Common myeloid progenitor, CD34-positive (primary cell): ENCODE measurements around the gene CACNA1D.

Source experiments
- CTCF ChIA-PET: fragments of 350-600 bp; sonication (Branson Sonifier 250); formaldehyde crosslinking; loops from one replicate; lab custom pipeline; 2021; ENCODE audit warnings: antibody characterized with exemption; lab: Charles Lee
- POLR2A ChIA-PET: fragments of 350-600 bp; sonication (Branson Sonifier 250); formaldehyde crosslinking; loops from one replicate; lab custom pipeline; 2021; ENCODE audit warnings: antibody characterized with exemption; lab: Charles Lee
- DNase-seq, 3 donors: peaks; one replicate each; pipeline versions ENCODE4 v3.0.0 to v3.0.0-alpha.2; 2013
- H3K27ac ChIP-seq, 2 experiments: 1 replicate in 1 of 2; 2 replicates in 1 of 2; pipeline ENCODE4 v1.7.0; 2013; ENCODE audit warnings: inconsistent platforms in 2 of 2, low read length in 2 of 2, mild to moderate bottlenecking in 2 of 2, low read depth in 1 of 2, moderate library complexity in 1 of 2; ENCODE audit not compliant: severe bottlenecking in 2 of 2, insufficient read depth in 1 of 2, poor library complexity in 1 of 2
- H3K27me3 ChIP-seq, 5 experiments: replicated peaks in 2 of 5; 1 replicate in 3 of 5; 2 replicates in 2 of 5; pipeline versions ENCODE4 v1.6.1 to v1.7.0; 2013; ENCODE audit warnings: low read length in 4 of 5, mild to moderate bottlenecking in 2 of 5, moderate library complexity in 2 of 5, inconsistent platforms in 1 of 5; ENCODE audit not compliant: insufficient read depth in 5 of 5, control insufficient read depth in 4 of 5
- H3K36me3 ChIP-seq, 4 experiments: 1 replicate in 2 of 4; 2 replicates in 2 of 4; pipeline versions ENCODE4 v1.6.1 to v1.7.0; 2013; ENCODE audit warnings: low read length in 3 of 4, control low read depth in 1 of 4, mild to moderate bottlenecking in 1 of 4; ENCODE audit not compliant: control insufficient read depth in 4 of 4, insufficient read depth in 4 of 4
- H3K4me1 ChIP-seq, 4 experiments: 1 replicate in 3 of 4; 2 replicates in 1 of 4; pipeline versions ENCODE4 v1.6.1 to v1.7.1; 2013; ENCODE audit warnings: low read length in 3 of 4, mild to moderate bottlenecking in 3 of 4, control low read depth in 1 of 4, inconsistent platforms in 1 of 4, moderate library complexity in 1 of 4; ENCODE audit not compliant: control insufficient read depth in 4 of 4, insufficient read depth in 4 of 4; ENCODE audit errors: control extremely low read depth in 1 of 4
- H3K4me3 ChIP-seq, 7 experiments: 1 replicate in 4 of 7; 2 replicates in 3 of 7; pipeline versions ENCODE4 v1.5.1 to v1.7.0; 2013; ENCODE audit warnings: mild to moderate bottlenecking in 7 of 7, low read length in 6 of 7, moderate library complexity in 6 of 7, inconsistent platforms in 2 of 7, low read depth in 2 of 7, control low read depth in 1 of 7; ENCODE audit not compliant: insufficient read depth in 4 of 7, control insufficient read depth in 1 of 7; ENCODE audit errors: extremely low read depth in 1 of 7
- H3K9me3 ChIP-seq, 5 experiments: 1 replicate in 4 of 5; 2 replicates in 1 of 5; pipeline versions ENCODE4 v1.6.1 to v1.7.1; 2013; ENCODE audit warnings: low read length in 4 of 5, mild to moderate bottlenecking in 2 of 5, inconsistent platforms in 1 of 5, low read depth in 1 of 5, moderate library complexity in 1 of 5; ENCODE audit not compliant: control insufficient read depth in 4 of 5, insufficient read depth in 2 of 5; ENCODE audit errors: control extremely low read depth in 1 of 5
- WGBS: methylation state at CpG from one replicate; pipeline ENCODE4 v1.1.5; 2013; ENCODE audit not compliant: insufficient coverage; 5-methylcytosine and 5-hydroxymethylcytosine counted together

Gene CACNA1D

GRCh38 chr3:53534676-53535400 is 40.4 kb downstream of the CACNA1D start:
- H3K9me3 ChIP-seq: no peaks in the 10 kb centered on the region
- DNase-seq: no peak
- no peaks in the 10 kb centered on the region for H3K36me3 ChIP-seq
- no peak overlapping the region for H3K4me3 ChIP-seq
- POLR2A ChIA-PET: no interaction called here
- CTCF ChIA-PET: no interaction called here
- peaks cover 0 to 4% (median 0%) of the 10 kb centered on the region in 5 experiments for H3K27me3 ChIP-seq
- H3K4me1 ChIP-seq: no peaks in the 10 kb centered on the region
- WGBS: 89% methylated on average over 11 of the region's 13 CpGs
- H3K27ac ChIP-seq: no peak overlapping the region

DNA sequence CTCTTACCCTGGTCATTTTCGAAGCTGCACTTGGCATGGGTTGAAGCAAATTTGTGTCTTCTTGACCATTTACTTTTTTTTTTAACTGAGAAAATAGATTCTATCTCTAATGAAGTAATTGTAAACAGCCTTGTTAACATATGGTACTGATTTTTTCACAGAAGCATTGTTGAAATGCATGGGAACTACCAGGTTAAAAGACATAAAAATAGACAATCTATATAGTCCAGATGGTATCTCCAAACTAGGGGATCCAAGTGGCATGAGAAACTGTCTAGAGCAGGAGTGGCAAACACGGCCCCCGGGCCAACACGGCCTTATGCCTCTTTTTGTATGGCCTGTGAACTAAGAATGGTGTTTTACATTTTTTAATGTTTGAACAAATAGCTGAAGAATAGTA is 41.9 kb downstream of the CACNA1D start:
- Histone ChIP-seq H3K9me3 (no peaks in the 10 kb centered on the region), H3K27me3 (peaks cover 0 to 4% (median 0%) of the 10 kb centered on the region in 5 experiments), H3K4me3 (no peak overlapping the region), H3K36me3 (no peaks in the 10 kb centered on the region), H3K4me1 (no peaks in the 10 kb centered on the region), H3K27ac (no peak overlapping the region)
- WGBS: no CpG with 5 or more reads among the region's 4 CpGs
- CTCF ChIA-PET: interaction anchor here (0.6 kb wide), 1 partner anchor 16 kb away, joined by 3 read pairs; no protein-coding TSS in a partner anchor
- POLR2A ChIA-PET: interaction anchor here (0.7 kb wide), 2 partner anchors 247 to 502 kb away, joined by 8 to 9 read pairs; no protein-coding TSS in a partner anchor
- DNase-seq: no peak

- Histone ChIP-seq H3K36me3 (no peaks in the 10 kb centered on the region), H3K9me3 (no peaks in the 10 kb centered on the region), H3K4me1 (no peaks in the 10 kb centered on the region), H3K27me3 (peaks cover 0 to 2% (median 0%) of the 10 kb centered on the region in 5 experiments), H3K4me3 (no peak overlapping the region), H3K27ac (no peak overlapping the region)
- ChIA-PET POLR2A (no interaction called here), CTCF (no interaction called here)
- no peak for DNase-seq
- 100% methylated on average over 3 of the region's 3 CpGs for WGBS
Observed at GRCh38 chr3:53544357-53544756, 49.9 kb downstream of the CACNA1D start.

- 93% methylated on average over 7 of the region's 10 CpGs for WGBS
- CTCF ChIA-PET: no interaction called here
Observed at GRCh38 chr3:53545310-53545995, 51.0 kb downstream of the CACNA1D start.

DNA sequence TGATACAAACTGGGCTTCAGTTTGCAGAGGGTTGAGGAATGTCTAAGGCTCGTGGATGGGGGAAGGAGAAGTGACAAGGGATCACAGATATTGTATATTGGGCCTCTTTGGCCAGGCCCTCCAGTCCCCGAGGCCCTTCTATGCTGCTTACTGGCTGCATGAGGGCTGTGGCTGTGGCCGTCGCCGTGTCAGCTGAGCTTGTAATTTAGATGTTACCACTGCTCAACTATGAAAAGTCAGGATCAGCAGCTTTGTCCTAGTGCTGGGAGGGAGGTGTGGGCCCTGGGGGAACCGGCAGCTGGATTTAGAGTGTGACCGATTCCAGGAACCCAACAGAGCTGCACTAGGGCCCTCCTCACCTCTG is 51.6 kb downstream of the CACNA1D start:
- Histone ChIP-seq H3K27me3 (peaks cover 0 to 2% (median 0%) of the 10 kb centered on the region in 5 experiments), H3K9me3 (no peaks in the 10 kb centered on the region), H3K36me3 (no peaks in the 10 kb centered on the region), H3K27ac (no peak overlapping the region), H3K4me3 (no peak overlapping the region), H3K4me1 (no peaks in the 10 kb centered on the region)
- no peak for DNase-seq
- ChIA-PET POLR2A (no interaction called here), CTCF (no interaction called here)
- 92% methylated on average over 5 of the region's 7 CpGs for WGBS

More at GRCh38 chr3:53545310-53545995, 51.0 kb downstream of the CACNA1D start:
- no peak overlapping the region for H3K4me3 ChIP-seq
- no peak for DNase-seq
- H3K27me3 ChIP-seq: peaks cover 0 to 2% (median 0%) of the 10 kb centered on the region in 5 experiments
- no peaks in the 10 kb centered on the region for H3K36me3 ChIP-seq
- POLR2A ChIA-PET: no interaction called here
- H3K9me3 ChIP-seq: no peaks in the 10 kb centered on the region
- H3K4me1 ChIP-seq: no peaks in the 10 kb centered on the region
- H3K27ac ChIP-seq: no peak overlapping the region

- H3K4me3 ChIP-seq: no peak overlapping the region
- CTCF ChIA-PET: no interaction called here
- no peaks in the 10 kb centered on the region for H3K9me3 ChIP-seq
- no peaks in the 10 kb centered on the region for H3K4me1 ChIP-seq
- H3K36me3 ChIP-seq: no peaks in the 10 kb centered on the region
- no peaks in the 10 kb centered on the region for H3K27me3 ChIP-seq
- WGBS: 93% methylated on average over 6 of the region's 8 CpGs
- no peak overlapping the region for H3K27ac ChIP-seq
- POLR2A ChIA-PET: no interaction called here
- no peak for DNase-seq
Observed at GRCh38 chr3:53547327-53547726, 52.9 kb downstream of the CACNA1D start.

DNA sequence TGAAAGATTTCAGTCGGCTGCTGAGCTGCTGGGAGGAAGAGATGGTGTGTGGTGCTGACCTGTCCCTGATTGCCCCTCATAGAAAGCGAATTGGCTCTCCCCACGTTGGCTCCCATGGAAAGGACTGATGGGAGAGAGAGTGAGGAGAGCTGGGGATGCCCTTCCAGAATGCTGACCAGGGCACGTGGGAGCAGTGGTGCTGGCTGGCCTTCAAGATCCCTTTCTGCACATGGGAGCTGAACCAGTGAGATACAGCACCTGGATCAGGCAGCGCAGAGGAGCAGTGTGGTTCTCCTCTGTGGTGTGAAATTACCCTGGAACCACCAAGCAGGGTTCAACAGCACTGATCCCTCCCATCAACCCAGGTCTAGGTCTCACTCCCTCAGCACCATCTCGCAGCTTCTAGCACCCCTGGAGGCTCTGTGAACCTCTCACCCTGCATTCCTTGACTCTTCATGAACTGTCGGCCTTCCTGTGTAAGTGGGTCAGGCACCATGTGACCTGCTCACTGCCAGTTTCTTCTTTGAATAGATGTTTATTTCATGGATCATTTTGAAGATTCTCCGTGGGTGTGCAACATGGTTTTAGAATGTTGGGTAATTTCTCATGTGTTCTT is 55.7 kb downstream of the CACNA1D start:
- Histone ChIP-seq H3K27ac (no peak overlapping the region), H3K4me1 (no peaks in the 10 kb centered on the region), H3K27me3 (peaks cover 0 to 1% (median 0%) of the 10 kb centered on the region in 5 experiments), H3K36me3 (no peaks in the 10 kb centered on the region), H3K9me3 (no peaks in the 10 kb centered on the region), H3K4me3 (no peak overlapping the region)
- 93% methylated on average over 7 of the region's 8 CpGs for WGBS
- no peak for DNase-seq
- POLR2A ChIA-PET: no interaction called here
- CTCF ChIA-PET: no interaction called here
